ENCODE data around the gene WDR82. TPM values are rescaled to one million over a fixed set of nuclear protein-coding genes. Genes with fewer than 3 reads are reported as not detected.

WDR82 gene
- total and polyA plus RNA-seq, 9 of the 15 experiments (the other 6 are each of a cell fraction or from before 2014, with no cell fraction given), result 6.4 to 62.9 (median 37.1) TPM

GRCh38 chr3:52268036-52268435 lies 10.4 kb downstream of the WDR82 start:
- Histone ChIP-seq H3K4me2 (ENCODE audit: insufficient read depth, low read length) (no peak overlapping the region), H3K4me3 (no peak overlapping the region), H3K9me1 (ENCODE audit: control insufficient read depth, insufficient read depth, low read length) (peaks cover 5% of the 10 kb centered on the region), H3K9me3 (replicated peaks; ENCODE audit: control insufficient read depth, insufficient read depth, low read depth, low read length) (no peaks in the 10 kb centered on the region), H3K27me3 (ENCODE audit: control insufficient read depth in 2 of 2, insufficient read depth in 2 of 2, low read length in 2 of 2) (no peaks in the 10 kb centered on the region), H3K27ac (ENCODE audit: extremely low read depth, low read depth, low read length) (no peak overlapping the region), H4K20me1 (replicated peaks; ENCODE audit: control insufficient read depth, insufficient read depth, low read length) (peaks cover 5% of the 10 kb centered on the region; the same call in 1 of the 2 replicates), H3K9ac (ENCODE audit: insufficient read depth in 1 of 2, low read depth in 2 of 2, low read length in 2 of 2) (no peak overlapping the region), H3K36me3 (ENCODE audit: control insufficient read depth, insufficient read depth, low read length) (peaks cover 92% of the 10 kb centered on the region), H3K79me2 (ENCODE audit: control insufficient read depth, insufficient read depth, low read length) (peaks cover 83% of the 10 kb centered on the region), H3K4me1 (replicated peaks in 1 of 2; ENCODE audit: control insufficient read depth in 2 of 2, insufficient read depth in 2 of 2, low read length in 2 of 2) (peaks cover 0 to 2% of the 10 kb centered on the region in 2 experiments; a peak in 2 of 5 replicates), H2AFZ (ENCODE audit: low read depth, low read length) (no peak overlapping the region)
- no TSS peak for BruUV-seq (replicated peaks)
- no peak for DNase-seq (ENCODE audit: extremely low read depth in 1 of 4, low spot score in 3 of 4)
- POLR2A ChIA-PET, result interaction anchor here (3.3 kb wide), 1 partner anchor 9 kb away, joined by 14 read pairs; no protein-coding TSS in a partner anchor
- CTCF ChIA-PET (ENCODE audit: low intra/inter-chr PET ratio), result no interaction called here
- no peak for FAIRE-seq
- WGBS (ENCODE audit: insufficient coverage, low coverage, missing lambda C conversion rate), result 92% methylated on average over 6 of the region's 7 CpGs
- in situ Hi-C loops (cut with MboI) (no loop called here), intact Hi-C loops (cut with micrococcal nuclease) (no loop called here)
- no peak for ATAC-seq
- TF ChIP-seq ZNF274 (IDR thresholded peaks at IDR 0.05; ENCODE audit: borderline replicate concordance, low read depth, low read length) (no peak), NKRF (IDR thresholded peaks at IDR 0.05; ENCODE audit: borderline replicate concordance) (no peak), RBM34 (IDR thresholded peaks at IDR 0.05; ENCODE audit: borderline replicate concordance, insufficient read depth, low read length) (no peak), ZNF511 (CRISPR knock-in tag; IDR thresholded peaks at IDR 0.05) (no peak), ZNF140 (CRISPR knock-in tag; IDR thresholded peaks at IDR 0.05) (no peak), NR0B1 (IDR thresholded peaks at IDR 0.05; ENCODE audit: partially characterized antibody) (no peak), MBD1 (CRISPR knock-in tag; IDR thresholded peaks at IDR 0.05) (no peak)
